ENCODE data around the gene EVL. TPM values are rescaled to one million over a fixed set of nuclear protein-coding genes. Genes with fewer than 3 reads are reported as not detected.

The EVL gene
- total and polyA plus RNA-seq, 2 donors = 40.3 to 93.8 TPM

DNA sequence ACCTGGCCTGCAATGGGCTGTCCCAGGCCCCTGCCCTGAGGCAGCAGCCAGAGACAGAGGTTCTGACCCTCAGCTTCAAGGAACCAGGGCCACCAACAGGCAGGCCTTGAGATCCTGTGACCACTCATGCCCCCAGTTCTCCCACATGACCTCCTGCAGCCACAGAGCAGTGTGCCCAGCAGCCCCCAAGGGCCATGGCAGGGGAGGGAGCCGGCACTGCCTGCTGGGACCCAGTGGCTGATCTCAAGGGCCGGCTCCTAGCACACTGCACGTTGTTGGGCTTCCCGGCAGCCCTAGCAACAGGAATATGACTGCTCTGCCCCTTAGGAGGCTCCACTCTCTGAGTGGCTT lies 79.4 kb downstream of the EVL start:
- Histone ChIP-seq H3K4me1 (ENCODE audit: insufficient read depth) (no peaks in the 10 kb centered on the region), H3K36me3 (ENCODE audit: insufficient read depth) (no peaks in the 10 kb centered on the region), H3K4me3 (ENCODE audit: low read depth, low read length) (no peak overlapping the region), H3K27ac (ENCODE audit: low read depth) (no peak overlapping the region)
- 54% methylated on average over 4 of the region's 4 CpGs for WGBS
- DNase-seq (ENCODE audit: extremely low spot score) = no peak

DNA sequence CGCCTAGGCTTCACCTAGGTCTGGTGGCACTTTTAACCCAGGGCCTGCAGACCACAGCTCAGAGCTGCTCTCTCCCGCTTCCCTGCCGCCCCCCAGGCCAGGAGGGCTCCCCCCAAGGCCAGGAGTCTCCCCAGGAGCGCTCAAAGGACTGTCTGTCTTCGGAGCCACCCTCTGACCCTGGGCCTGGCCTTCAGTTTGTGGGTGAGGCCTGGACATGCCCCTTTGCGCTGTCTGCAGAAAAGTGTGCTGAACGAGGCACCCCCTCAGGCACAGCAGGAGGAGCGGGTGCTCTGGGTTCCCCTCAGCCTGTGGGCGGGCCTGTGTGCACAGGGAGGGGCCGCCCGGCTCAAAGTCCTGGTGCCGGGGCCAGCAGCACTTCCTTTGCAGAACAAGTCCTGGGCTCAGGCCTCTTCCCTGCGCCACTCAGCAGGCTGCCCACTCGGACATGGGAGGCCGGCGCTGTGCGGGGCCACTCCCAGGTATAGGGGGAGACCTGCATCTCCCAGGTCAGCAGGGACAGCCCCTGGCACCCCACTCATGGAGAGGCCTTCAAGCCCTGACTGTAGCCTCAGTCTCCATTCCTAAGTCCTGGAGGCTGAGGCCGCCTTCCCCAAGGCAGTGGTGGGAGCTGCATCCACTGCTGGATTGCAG lies 79.9 kb downstream of the EVL start:
- 73% methylated on average over 18 of the region's 18 CpGs for WGBS
- Histone ChIP-seq H3K36me3 (ENCODE audit: insufficient read depth) (no peaks in the 10 kb centered on the region), H3K4me3 (ENCODE audit: low read depth, low read length) (no peak overlapping the region), H3K4me1 (ENCODE audit: insufficient read depth) (no peaks in the 10 kb centered on the region), H3K27ac (ENCODE audit: low read depth) (no peak overlapping the region)
- DNase-seq (ENCODE audit: extremely low spot score) = no peak

DNA sequence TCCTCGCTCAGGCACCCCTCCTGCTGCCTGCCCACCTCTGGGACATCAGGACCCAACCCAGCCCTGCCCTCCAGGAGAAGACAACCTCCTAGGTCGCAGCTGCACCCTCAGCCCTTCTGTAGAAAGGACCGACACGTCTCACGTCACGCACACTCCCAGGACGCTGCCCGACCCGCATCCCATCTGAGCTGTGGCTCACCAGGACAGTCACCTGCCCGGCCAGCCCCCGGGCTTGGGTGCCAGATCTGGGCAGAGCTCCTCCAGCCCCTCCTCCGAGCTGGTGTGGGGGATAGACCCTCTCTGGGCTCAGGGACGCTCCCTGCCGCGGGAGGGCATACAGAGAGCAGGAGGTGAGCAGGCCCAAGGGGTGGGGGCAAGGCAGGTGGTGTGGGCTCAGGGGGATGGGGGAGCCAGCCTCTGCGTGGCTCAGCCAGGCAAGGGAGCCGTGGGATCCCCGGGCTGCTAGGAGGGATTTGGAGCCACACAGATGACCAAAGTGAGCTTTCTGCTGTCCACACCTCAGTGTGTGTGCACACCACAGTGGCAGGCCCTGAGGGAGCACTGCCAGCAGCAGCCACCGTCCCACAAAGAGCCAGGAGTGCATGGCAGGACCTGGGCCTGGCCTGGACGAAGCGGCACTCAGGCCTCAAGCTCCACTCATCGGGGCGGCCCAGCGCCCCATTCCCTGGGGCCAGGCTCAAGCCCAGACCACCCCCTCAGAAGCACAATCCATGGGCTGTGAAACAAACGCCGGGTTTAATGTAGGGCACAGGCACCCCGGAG lies 80.7 kb downstream of the EVL start:
- Histone ChIP-seq H3K36me3 (ENCODE audit: insufficient read depth) (no peaks in the 10 kb centered on the region), H3K27ac (ENCODE audit: low read depth) (no peak overlapping the region), H3K4me3 (ENCODE audit: low read depth, low read length) (no peak overlapping the region), H3K4me1 (ENCODE audit: insufficient read depth) (no peaks in the 10 kb centered on the region)
- no peak for DNase-seq (ENCODE audit: extremely low spot score)
- WGBS = 86% methylated on average over 27 of the region's 27 CpGs

DNA sequence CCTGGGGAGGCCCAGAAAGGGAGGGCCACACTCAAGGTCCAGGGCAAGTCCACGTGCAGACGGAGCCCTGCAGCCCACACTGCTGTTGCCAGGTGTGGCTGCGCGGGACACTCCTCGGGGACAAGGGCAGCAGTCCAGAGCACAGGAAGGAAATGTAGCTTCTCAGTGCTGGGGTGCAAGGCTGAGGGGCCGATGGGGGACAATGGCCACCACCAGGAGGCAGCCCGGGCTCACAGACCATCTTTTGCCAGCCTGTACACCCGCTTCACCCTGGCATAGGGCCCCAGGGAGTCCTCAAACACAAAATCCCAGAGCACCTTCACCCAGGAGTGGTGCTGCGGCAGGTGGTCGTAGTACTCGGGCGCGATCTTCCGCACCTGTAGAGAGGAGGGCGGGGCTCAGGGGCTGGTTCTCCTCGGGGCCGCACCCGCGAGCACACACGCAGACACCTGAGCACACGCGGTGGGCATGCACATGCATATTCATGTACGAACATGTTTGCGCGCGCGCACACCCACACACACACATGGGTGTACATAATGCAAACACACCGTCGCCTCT lies 81.4 kb downstream of the EVL start:
- Histone ChIP-seq H3K36me3 (ENCODE audit: insufficient read depth) (no peaks in the 10 kb centered on the region), H3K4me3 (ENCODE audit: low read depth, low read length) (no peak overlapping the region), H3K4me1 (ENCODE audit: insufficient read depth) (no peaks in the 10 kb centered on the region), H3K27ac (ENCODE audit: low read depth) (no peak overlapping the region)
- WGBS = 89% methylated on average over 29 of the region's 29 CpGs
- no peak for DNase-seq (ENCODE audit: extremely low spot score)

DNA sequence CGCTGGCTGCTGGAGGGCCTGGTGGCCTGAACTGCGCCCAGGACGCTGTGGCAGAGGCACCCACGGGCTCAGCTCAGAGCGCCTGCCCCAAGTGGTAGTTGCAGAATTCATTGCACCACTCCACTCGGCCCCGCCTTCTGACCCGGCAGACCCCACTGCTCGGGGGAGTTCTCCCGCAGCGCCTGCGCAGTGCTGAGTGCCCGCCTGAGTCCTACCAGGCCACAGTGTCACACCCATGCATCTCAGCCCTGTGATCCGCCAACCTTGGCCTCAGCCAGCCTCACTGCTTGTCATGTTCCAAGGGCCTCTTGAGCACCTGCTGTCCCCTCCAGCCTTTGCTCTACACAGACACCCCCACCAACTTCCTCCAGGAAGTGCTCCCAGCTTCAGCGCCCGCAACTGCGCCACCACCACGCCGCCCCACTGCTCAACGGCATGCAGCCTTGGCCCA lies 82.0 kb downstream of the EVL start:
- no peak for DNase-seq (ENCODE audit: extremely low spot score)
- no peak overlapping the region for H3K27ac ChIP-seq (ENCODE audit: low read depth)
- WGBS = 76% methylated on average over 20 of the region's 20 CpGs
- no peaks in the 10 kb centered on the region for H3K4me1 ChIP-seq (ENCODE audit: insufficient read depth)
- no peak overlapping the region for H3K4me3 ChIP-seq (ENCODE audit: low read depth, low read length)
- no peaks in the 10 kb centered on the region for H3K36me3 ChIP-seq (ENCODE audit: insufficient read depth)

DNA sequence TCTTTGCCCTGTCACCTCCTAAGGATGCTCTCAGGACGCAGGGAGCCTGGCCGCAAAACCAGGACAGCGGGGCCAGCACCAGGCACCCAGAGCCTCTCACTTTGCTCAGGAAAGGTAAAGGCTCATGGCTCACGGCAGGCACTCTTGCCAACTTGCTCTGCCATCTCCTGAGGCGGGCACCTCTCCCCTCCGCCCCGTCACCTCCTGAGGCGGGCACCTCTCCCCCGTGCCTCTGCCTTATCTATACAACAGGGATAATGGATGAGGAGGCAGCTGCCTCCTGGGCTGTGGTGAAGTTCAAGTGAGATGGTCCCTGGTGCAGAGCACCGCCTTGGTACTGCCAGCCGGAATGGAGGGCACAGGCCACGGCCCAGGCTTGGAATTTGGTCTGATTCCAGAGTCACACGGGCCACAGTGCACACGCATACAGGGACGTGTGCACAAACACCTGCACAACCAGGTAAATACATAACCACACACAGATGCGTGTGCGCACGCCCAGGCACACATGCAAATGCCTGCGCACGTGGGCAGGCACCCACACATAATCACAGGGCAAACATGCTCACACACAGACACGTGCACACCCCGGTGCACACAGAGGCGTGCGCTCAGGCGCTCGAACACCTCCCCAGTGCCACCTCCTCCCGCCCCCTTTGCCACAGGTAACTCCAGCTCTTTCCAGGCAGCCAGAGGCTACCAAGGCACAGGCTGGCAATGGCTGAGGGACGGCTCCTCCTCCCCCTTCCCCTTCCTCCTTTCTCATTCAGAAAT lies 82.7 kb downstream of the EVL start:
- Histone ChIP-seq H3K27ac (ENCODE audit: low read depth) (no peak overlapping the region), H3K4me1 (ENCODE audit: insufficient read depth) (no peaks in the 10 kb centered on the region), H3K36me3 (ENCODE audit: insufficient read depth) (no peaks in the 10 kb centered on the region), H3K4me3 (ENCODE audit: low read depth, low read length) (no peak overlapping the region)
- WGBS = 76% methylated on average over 28 of the region's 28 CpGs
- DNase-seq (ENCODE audit: extremely low spot score) = no peak

DNA sequence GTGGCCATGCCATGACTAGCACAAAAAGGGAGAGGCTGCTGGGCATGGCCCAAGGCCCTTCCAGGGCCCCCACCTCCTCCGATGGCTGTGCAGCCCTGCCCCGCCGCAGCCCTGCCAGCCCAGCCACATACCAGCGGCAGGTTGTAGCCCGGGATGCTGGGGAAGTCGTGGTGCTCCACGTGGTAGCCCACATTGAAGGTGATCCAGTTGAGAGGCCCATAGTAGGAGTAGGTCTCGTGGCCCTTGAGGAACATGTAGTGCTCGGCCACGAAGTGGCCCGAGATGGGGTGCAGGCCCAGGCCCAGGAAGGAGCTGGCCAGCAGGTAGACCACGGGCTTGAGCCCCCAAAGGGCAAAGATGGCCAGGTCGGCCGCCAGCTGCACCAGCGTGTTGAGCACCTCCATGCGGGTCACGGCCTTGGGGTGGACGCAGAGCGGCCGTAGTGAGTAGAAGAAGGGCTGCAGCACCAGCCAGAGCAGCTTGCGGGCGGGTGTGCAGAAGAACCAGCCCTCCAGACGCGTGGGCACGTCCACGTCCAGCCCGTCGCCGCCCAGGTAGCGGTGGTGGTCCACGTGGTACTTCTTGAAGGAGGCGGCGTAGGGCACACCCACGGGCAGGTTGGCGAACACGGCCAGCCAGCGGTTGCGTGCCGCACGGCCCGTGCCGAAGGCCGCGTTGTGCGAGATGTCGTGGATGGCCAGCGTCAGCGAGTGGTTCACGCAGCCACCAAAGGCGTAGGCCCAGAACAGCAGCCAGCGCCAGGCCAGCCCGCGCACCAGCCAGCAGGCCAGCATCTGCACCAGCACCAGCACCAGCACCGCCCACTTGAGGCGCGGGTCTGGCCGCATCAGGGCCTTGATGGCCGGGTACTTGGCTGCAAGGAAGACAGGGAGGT lies 83.9 kb downstream of the EVL start:
- DNase-seq (ENCODE audit: extremely low spot score) = no peak
- H3K4me3 ChIP-seq (ENCODE audit: low read depth, low read length) = no peak overlapping the region
- 94% methylated on average over 58 of the region's 58 CpGs for WGBS
- no peaks in the 10 kb centered on the region for H3K36me3 ChIP-seq (ENCODE audit: insufficient read depth)
- no peaks in the 10 kb centered on the region for H3K4me1 ChIP-seq (ENCODE audit: insufficient read depth)
- peak overlapping the region; percentile 38 for H3K27ac ChIP-seq (ENCODE audit: low read depth)

DNA sequence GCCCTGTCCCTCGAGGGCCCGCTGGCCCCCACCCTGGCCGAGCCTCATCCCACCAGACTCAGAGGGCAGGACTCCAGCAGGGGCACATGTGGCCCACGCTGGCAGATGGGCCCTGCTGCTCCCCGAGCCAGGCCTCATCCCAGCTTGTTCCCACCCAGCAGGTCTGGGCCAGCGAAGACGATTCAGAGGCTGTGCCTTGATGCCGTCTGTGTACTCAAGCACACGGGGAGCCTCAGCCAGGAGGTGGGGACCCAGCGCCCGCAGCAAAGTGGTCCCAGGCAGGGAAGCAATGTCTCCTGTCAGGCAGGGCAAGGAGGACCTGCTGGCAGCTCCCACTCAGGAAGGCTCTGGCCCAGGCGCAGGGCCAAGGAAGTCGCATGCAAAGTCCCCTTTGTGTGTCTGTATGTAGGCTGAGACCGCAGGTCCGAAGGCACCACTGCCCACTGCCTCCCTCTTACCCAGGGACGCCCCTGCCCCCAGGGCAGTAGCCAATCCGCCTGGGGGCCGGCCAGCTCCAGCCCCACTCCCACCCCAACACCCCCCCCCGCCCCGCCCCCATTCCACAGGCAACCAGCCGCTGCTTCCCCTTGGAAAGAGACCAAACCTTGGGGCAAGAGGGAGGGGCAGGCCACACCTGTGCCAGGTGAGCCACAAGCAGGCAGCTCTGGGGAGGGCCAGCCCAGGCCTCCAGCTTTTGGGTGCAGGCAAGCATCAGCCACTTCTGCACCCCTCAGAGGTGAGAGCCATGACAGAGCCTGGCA lies 84.8 kb downstream of the EVL start:
- no peaks in the 10 kb centered on the region for H3K4me1 ChIP-seq (ENCODE audit: insufficient read depth)
- H3K27ac ChIP-seq (ENCODE audit: low read depth) = peak overlapping the region; percentile 38
- no peaks in the 10 kb centered on the region for H3K36me3 ChIP-seq (ENCODE audit: insufficient read depth)
- DNase-seq (ENCODE audit: extremely low spot score) = no peak
- H3K4me3 ChIP-seq (ENCODE audit: low read depth, low read length) = no peak overlapping the region
- 33% methylated on average over 21 of the region's 21 CpGs for WGBS

DNA sequence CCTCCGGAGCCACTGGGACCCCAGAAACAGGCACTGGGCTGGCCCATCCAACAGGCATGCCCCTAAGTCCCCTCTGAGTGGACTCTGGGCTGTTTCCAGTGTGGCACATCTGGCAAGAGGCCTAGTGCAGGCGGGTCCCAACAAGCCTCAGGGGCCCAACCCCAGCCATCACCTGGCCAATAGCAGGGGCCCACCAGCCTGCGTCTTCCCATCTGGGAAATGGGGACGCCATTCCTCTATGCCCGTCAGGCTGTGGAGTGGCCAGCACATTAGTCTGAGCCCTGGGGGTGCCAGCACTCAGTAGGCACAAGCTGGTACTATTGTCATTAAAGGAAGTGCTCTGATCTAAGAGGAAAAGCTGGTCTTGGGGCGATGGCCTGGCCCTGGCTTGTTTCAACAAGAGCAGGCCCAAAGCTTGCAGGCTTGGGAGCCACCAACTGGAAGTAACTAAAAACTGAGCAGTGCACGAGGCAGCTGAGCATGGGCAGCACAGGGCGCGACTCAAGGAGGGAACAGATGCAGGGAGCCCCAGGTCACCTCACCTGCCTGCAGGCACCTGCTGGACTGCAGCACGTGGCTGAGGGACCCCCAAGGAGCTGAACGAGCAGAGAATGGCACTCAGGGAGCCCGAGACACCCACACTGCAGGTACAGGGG lies 85.8 kb downstream of the EVL start:
- peak overlapping the region; percentile 66 for H3K27ac ChIP-seq (ENCODE audit: low read depth)
- H3K4me3 ChIP-seq (ENCODE audit: low read depth, low read length) = no peak overlapping the region
- no peaks in the 10 kb centered on the region for H3K36me3 ChIP-seq (ENCODE audit: insufficient read depth)
- no peak for DNase-seq (ENCODE audit: extremely low spot score)
- H3K4me1 ChIP-seq (ENCODE audit: insufficient read depth) = no peaks in the 10 kb centered on the region
- 82% methylated on average over 12 of the region's 12 CpGs for WGBS

DNA sequence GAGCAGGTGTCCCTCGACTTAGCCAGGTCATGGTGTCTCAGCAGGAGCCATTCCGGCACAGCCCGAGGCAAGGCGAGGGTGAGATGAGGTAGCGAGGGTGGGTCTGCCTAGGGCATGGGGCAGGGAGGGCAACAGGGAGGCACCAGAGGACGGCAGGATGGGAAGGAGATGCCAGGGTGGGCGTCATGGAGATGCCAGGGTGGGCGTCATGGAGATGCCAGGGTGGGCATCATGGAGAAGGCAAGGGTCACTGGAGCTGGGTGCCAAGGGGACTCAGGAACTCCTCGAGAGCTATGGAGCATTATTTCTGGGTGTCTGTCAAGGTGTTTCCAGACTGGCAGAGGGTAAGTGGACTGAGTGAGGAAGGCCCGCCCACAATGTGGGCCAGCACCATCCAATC lies 86.9 kb downstream of the EVL start:
- Histone ChIP-seq H3K4me3 (ENCODE audit: low read depth, low read length) (no peak overlapping the region), H3K4me1 (ENCODE audit: insufficient read depth) (no peaks in the 10 kb centered on the region), H3K27ac (ENCODE audit: low read depth) (no peak overlapping the region), H3K36me3 (ENCODE audit: insufficient read depth) (no peaks in the 10 kb centered on the region)
- 87% methylated on average over 10 of the region's 10 CpGs for WGBS
- no peak for DNase-seq (ENCODE audit: extremely low spot score)

DNA sequence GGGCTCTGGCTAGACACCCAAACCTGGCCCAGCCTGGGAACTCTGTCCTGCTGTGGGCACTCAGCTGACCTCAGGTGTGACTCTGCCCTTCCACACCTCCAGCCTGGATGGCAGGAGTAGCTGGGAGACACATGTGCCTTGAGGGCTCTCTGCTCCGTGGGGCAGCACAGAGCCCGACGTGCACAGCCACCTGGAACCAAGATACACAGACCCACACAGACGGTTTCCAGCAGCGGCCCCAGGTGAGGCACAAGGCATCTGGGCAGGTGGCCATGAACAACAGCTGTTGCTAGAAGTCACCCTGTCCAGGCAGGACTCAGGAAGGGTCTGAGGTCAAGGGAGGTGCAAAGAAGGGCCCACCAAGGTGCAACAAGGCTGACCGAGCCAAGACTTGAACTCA lies 88.3 kb downstream of the EVL start:
- H3K27ac ChIP-seq (ENCODE audit: low read depth) = no peak overlapping the region
- no peak for DNase-seq (ENCODE audit: extremely low spot score)
- 92% methylated on average over 6 of the region's 6 CpGs for WGBS

DNA sequence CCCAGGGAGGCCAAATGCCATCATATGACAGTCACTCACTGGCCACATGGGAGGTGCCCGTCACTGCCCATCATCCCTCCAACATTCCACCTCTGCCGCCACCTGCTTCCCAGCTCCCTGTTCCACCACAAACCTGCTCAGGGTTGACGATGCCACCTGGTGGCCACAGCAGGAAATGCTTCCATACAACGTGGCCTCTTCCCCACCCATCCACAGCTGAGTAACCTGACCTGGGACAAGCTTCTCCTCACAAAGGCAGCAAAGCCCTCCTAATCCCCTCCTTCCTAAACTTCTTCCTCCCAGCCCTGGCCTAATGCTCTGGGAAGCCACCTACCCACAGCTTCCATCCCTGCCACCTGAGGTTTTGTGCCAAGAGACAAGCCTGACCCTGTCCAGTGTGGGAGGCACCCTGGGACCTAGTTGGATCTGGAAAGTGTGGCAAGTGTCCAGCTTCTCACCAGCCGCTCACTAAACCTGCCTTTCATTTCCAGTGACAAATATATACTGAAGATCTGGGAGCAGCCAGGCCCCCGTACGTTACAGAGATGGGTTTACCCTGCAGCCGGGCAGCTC lies 89.9 kb downstream of the EVL start:
- no peaks in the 10 kb centered on the region for H3K36me3 ChIP-seq (ENCODE audit: insufficient read depth)
- peaks cover 2% of the 10 kb centered on the region for H3K4me1 ChIP-seq (ENCODE audit: insufficient read depth)
- H3K27ac ChIP-seq (ENCODE audit: low read depth) = no peak overlapping the region
- WGBS = 61% methylated on average over 8 of the region's 8 CpGs
- no peak overlapping the region for H3K4me3 ChIP-seq (ENCODE audit: low read depth, low read length)
- no peak for DNase-seq (ENCODE audit: extremely low spot score)

More for the DNA sequence above, 88.3 kb downstream of the EVL start:
- H3K4me3 ChIP-seq (ENCODE audit: low read depth, low read length) = no peak overlapping the region
- no peaks in the 10 kb centered on the region for H3K4me1 ChIP-seq (ENCODE audit: insufficient read depth)
- H3K36me3 ChIP-seq (ENCODE audit: insufficient read depth) = no peaks in the 10 kb centered on the region

All from urinary bladder (tissue), 4 donors.